Measurements from ENCODE around the gene S100Z.

GRCh38 chr5:76867038-76867437, 17.2 kb downstream of the S100Z start:
- TF ChIP-seq CTCF (IDR thresholded peaks at IDR 0.05) = no peak
- no peak for TF ChIP-seq POLR2A (IDR thresholded peaks at IDR 0.05)
- no peak for TF ChIP-seq POLR2AphosphoS5 (IDR thresholded peaks at IDR 0.05)
